ENCODE results near the gene AKNAD1. TPM values are rescaled to one million over a fixed set of nuclear protein-coding genes. Genes with fewer than 3 reads are reported as not detected.

Gene AKNAD1
- total and polyA plus RNA-seq, 10 of the 15 experiments (the other 5 are each of a cell fraction or from before 2014, with no cell fraction given): 0.05 to 0.13 (median 0.10) TPM; not detected in 7

GRCh38 chr1:108799001-108799400 lies 57.9 kb downstream of the AKNAD1 start:
- H4K20me1 ChIP-seq (ENCODE audit: control insufficient read depth, insufficient read depth): no peaks in the 10 kb centered on the region
- H3K36me3 ChIP-seq (ENCODE audit: control insufficient read depth in 2 of 2, insufficient read depth in 2 of 2, low read length in 1 of 2): no peaks in the 10 kb centered on the region; a peak in 2 of 4 replicates
- FAIRE-seq (no peak), ATAC-seq (no peak), DNase-seq (ENCODE audit: low read depth, low spot score) (no peak)
- 100% methylated on average over 1 of the region's 1 CpG for WGBS (ENCODE audit: insufficient coverage, insufficient replicate concordance, low lambda C conversion rate, missing lambda C conversion rate)
- H3K4me2 ChIP-seq (ENCODE audit: control insufficient read depth, insufficient read depth): no peak overlapping the region
- in situ Hi-C loops (cut with MboI): no loop called here
- H3K4me3 ChIP-seq: no peak overlapping the region
- ChIA-PET POLR2A (interaction anchor here (0.7 kb wide), 1 partner anchor 71 kb away, joined by 3 read pairs; no protein-coding TSS in a partner anchor), RAD21 (ENCODE audit: unreplicated experiment) (no interaction called here), CTCF (no interaction called here), SMC1A (ENCODE audit: uncharacterized antibody, unreplicated experiment) (interaction anchor here (1.1 kb wide), 1 partner anchor 205 kb away, joined by 3 read pairs; no protein-coding TSS in a partner anchor)
- H3K79me2 ChIP-seq (ENCODE audit: control insufficient read depth, insufficient read depth, low read length): no peaks in the 10 kb centered on the region
- no peak overlapping the region for H3K27ac ChIP-seq (ENCODE audit: control insufficient read depth, insufficient read depth)
- H3K27me3 ChIP-seq (replicated peaks in 1 of 2; ENCODE audit: control insufficient read depth in 2 of 2, insufficient read depth in 2 of 2, low read length in 1 of 2): no peaks in the 10 kb centered on the region
- no peak overlapping the region for H2AFZ ChIP-seq (ENCODE audit: control insufficient read depth, low read depth, low read length)
- no peaks in the 10 kb centered on the region for H3K9me3 ChIP-seq (replicated peaks; ENCODE audit: control insufficient read depth, insufficient read depth, low read length)
- no TSS peak for BruUV-seq (replicated peaks)
- intact Hi-C loops (cut with micrococcal nuclease; ENCODE audit: unreplicated experiment): no loop called here
- no peak overlapping the region for H3K9ac ChIP-seq (ENCODE audit: control insufficient read depth, insufficient read depth, low read length)
- H3K4me1 ChIP-seq (ENCODE audit: control insufficient read depth, insufficient read depth, low read length): no peaks in the 10 kb centered on the region
- TF ChIP-seq RBBP5 (conservative IDR thresholded peaks at IDR 0.05) (no peak), NFIC (IDR thresholded peaks at IDR 0.05; ENCODE audit: low read depth, low read length) (no peak), USF2 (IDR thresholded peaks at IDR 0.05; ENCODE audit: borderline replicate concordance, low read depth, low read length) (no peak), IRF4 (IDR thresholded peaks at IDR 0.05; ENCODE audit: low read depth, low read length) (no peak), ZNF592 (IDR thresholded peaks at IDR 0.05) (no peak), IRF5 (IDR thresholded peaks at IDR 0.05; ENCODE audit: borderline replicate concordance) (no peak), TBL1XR1 (IDR thresholded peaks at IDR 0.05; ENCODE audit: low read depth, low read length) (no peak), CEBPZ (IDR thresholded peaks at IDR 0.05; ENCODE audit: low read depth, low read length) (no peak), TAF1 (IDR thresholded peaks at IDR 0.05; ENCODE audit: borderline replicate concordance, low read depth, low read length) (no peak), ASH2L (IDR thresholded peaks at IDR 0.05; ENCODE audit: borderline replicate concordance, low read depth) (no peak), SPI1 (IDR thresholded peaks at IDR 0.05; ENCODE audit: borderline replicate concordance, insufficient read depth, low read depth, low read length) (no peak), DPF2 (IDR thresholded peaks at IDR 0.05) (no peak), ZBTB33 (IDR thresholded peaks at IDR 0.05) (no peak)

All from GM12878 (cell line).